GM23338 (cell line): ENCODE data around the gene C14orf119. TPM values are rescaled to one million over a fixed set of nuclear protein-coding genes. Genes with fewer than 3 reads are reported as not detected.

Experiments used
- ATAC-seq: fragments of 200-7000 bp; cut with Tn5 transposase; 3 replicates; pipeline ENCODE4 v1.9.1; 2020
- DNase-seq: peaks from one replicate; pipeline ENCODE4 v3.0.0-alpha.2; 2015; ENCODE audit warnings: low spot score
- H2AFZ ChIP-seq: fragments of 200-600 bp; sonication (generic); 2 replicates; pipeline ENCODE4 v1.8.0; 2016; ENCODE audit warnings: antibody characterized with exemption, mild to moderate bottlenecking, moderate library complexity
- H3F3A ChIP-seq: fragments of 200-600 bp; sonication (generic); replicated peaks from 2 replicates; pipeline ENCODE4 v1.8.0; 2017; ENCODE audit warnings: antibody characterized with exemption, mixed run types, low read depth
- H3K27ac ChIP-seq: fragments of 200-600 bp; sonication (generic); 2 replicates; pipeline ENCODE4 v1.6.1; 2016; ENCODE audit warnings: low read depth
- H3K27me3 ChIP-seq: fragments of 200-600 bp; sonication (generic); 2 replicates; pipeline ENCODE4 v1.8.0; 2016; ENCODE audit warnings: mild to moderate bottlenecking, mixed run types, moderate library complexity; ENCODE audit not compliant: insufficient read depth
- H3K36me3 ChIP-seq: fragments of 200-600 bp; sonication (generic); 2 replicates; pipeline ENCODE4 v1.8.0; 2016; ENCODE audit warnings: mild to moderate bottlenecking; ENCODE audit not compliant: insufficient read depth
- H3K4me1 ChIP-seq: fragments of 200-600 bp; sonication (generic); 2 replicates; pipeline ENCODE4 v1.8.0; 2016; ENCODE audit warnings: mild to moderate bottlenecking, moderate library complexity; ENCODE audit not compliant: insufficient read depth
- H3K4me2 ChIP-seq: fragments of 200-600 bp; sonication (generic); 2 replicates; pipeline ENCODE4 v1.7.1; 2017; ENCODE audit warnings: mixed run types
- H3K4me3 ChIP-seq: fragments of 200-600 bp; sonication (generic); 2 replicates; pipeline ENCODE4 v1.6.1; 2016; ENCODE audit warnings: mixed run types
- H3K79me2 ChIP-seq: fragments of 200-600 bp; sonication (generic); replicated peaks from 2 replicates; pipeline ENCODE4 v1.8.0; 2017; ENCODE audit warnings: mild to moderate bottlenecking; ENCODE audit not compliant: insufficient read depth
- H3K9me2 ChIP-seq: fragments of 200-600 bp; sonication (generic); 2 replicates; pipeline ENCODE4 v1.8.0; 2017; ENCODE audit not compliant: insufficient read depth
- H4K20me1 ChIP-seq: fragments of 200-600 bp; sonication (generic); replicated peaks from 2 replicates; pipeline ENCODE4 v1.8.0; 2017; ENCODE audit warnings: mild to moderate bottlenecking; ENCODE audit not compliant: insufficient read depth
- H3K27ac Mint-ChIP-seq: 2 replicates; pipeline ENCODE4 v1.8.0; 2020; ENCODE audit warnings: inconsistent platforms, mild to moderate bottlenecking, moderate library complexity, mixed read lengths
- H3K27me3 Mint-ChIP-seq: 3 replicates; pipeline ENCODE4 v1.8.0; 2022; ENCODE audit warnings: low read depth, mild to moderate bottlenecking, moderate library complexity, mixed read lengths, inconsistent platforms; ENCODE audit not compliant: insufficient read depth, poor library complexity
- H3K36me3 Mint-ChIP-seq: 3 replicates; pipeline ENCODE4 v1.8.0; 2021; ENCODE audit warnings: low read depth, mild to moderate bottlenecking, inconsistent platforms, moderate library complexity, mixed read lengths
- H3K4me1 Mint-ChIP-seq: 3 replicates; pipeline ENCODE4 v1.8.0; 2020; ENCODE audit warnings: mild to moderate bottlenecking, inconsistent platforms, mixed read lengths
- H3K4me3 Mint-ChIP-seq: 3 replicates; pipeline ENCODE4 v1.8.0; 2021; ENCODE audit warnings: moderate library complexity, mild to moderate bottlenecking, inconsistent platforms, mixed read lengths
- H3K9me3 Mint-ChIP-seq: 3 replicates; pipeline ENCODE4 v1.8.0; 2020; ENCODE audit warnings: moderate library complexity, mild to moderate bottlenecking, inconsistent platforms, mixed read lengths
- CREB1 ChIP-seq: fragments of 250-450 bp; sonication (Bioruptor Pico); IDR thresholded peaks from 2 replicates; pipeline ENCODE4 v1.5.0; 2020; ENCODE audit warnings: low read depth, mild to moderate bottlenecking, moderate library complexity
- EZH2 ChIP-seq: fragments of 200-600 bp; sonication (generic); IDR thresholded peaks from one replicate; pipeline ENCODE4 v1.8.0; 2017; ENCODE audit warnings: antibody characterized with exemption, mild to moderate bottlenecking, low read depth; ENCODE audit not compliant: unreplicated experiment
- EZH2phosphoT487 ChIP-seq: fragments of 200-600 bp; sonication (generic); IDR thresholded peaks from one replicate; pipeline ENCODE4 v1.8.1; 2018; ENCODE audit warnings: antibody characterized with exemption; ENCODE audit not compliant: unreplicated experiment
- JUNB ChIP-seq: IDR thresholded peaks from one replicate; pipeline ENCODE4 v1.6.1; 2016; ENCODE audit warnings: antibody characterized with exemption; ENCODE audit not compliant: unreplicated experiment
- NANOG ChIP-seq: IDR thresholded peaks from 2 replicates; pipeline ENCODE4 v1.6.1; 2016; ENCODE audit warnings: antibody characterized with exemption, borderline replicate concordance
- POLR2AphosphoS5 ChIP-seq: IDR thresholded peaks from 2 replicates; pipeline ENCODE4 v1.6.1; 2016; ENCODE audit warnings: antibody characterized with exemption, low read depth
- STAT1 ChIP-seq: IDR thresholded peaks from one replicate; pipeline ENCODE4 v1.6.1; 2016; ENCODE audit warnings: antibody characterized with exemption; ENCODE audit not compliant: unreplicated experiment
- ZNF114 ChIP-seq: fragments of 250-450 bp; sonication (Bioruptor Pico); IDR thresholded peaks from 2 replicates; pipeline ENCODE4 v1.5.0; 2020; ENCODE audit warnings: mild to moderate bottlenecking, moderate library complexity
- ZNF331 ChIP-seq: fragments of 250-450 bp; sonication (Bioruptor Pico); IDR thresholded peaks from 2 replicates; pipeline ENCODE4 v1.5.0; 2020; ENCODE audit warnings: low read depth, mild to moderate bottlenecking, moderate library complexity
- polyA plus RNA-seq: library from polyadenylated mRNA; unstranded; fragments of >200 nt; fragmentation: Nextera tagmentation; extraction: Ambion mirVana; gene quantifications from 2 replicates; pipeline ENCODE4 v1.2.1, GENCODE V29; 2016
- total RNA-seq: library from RNA; depleted of rRNA; stranded (reverse); fragments of >200 nt; shearing (Covaris generic); gene quantifications from 2 replicates; pipeline ENCODE4 v1.2.3, GENCODE V29; 2014
- TF ChIP-seq, protein P1 (sequence below), 2 experiments: fragments of 200-600 bp in 1 of 2; sonication (generic) in 1 of 2; conservative IDR thresholded peaks; 2 replicates each; pipeline versions ENCODE4 v1.5.1 to v1.6.1; 2016 to 2017; ENCODE audit warnings: antibody characterized with exemption in 2 of 2, low read depth in 2 of 2, mild to moderate bottlenecking in 2 of 2, moderate library complexity in 1 of 2
- TF ChIP-seq, protein P2 (sequence below): IDR thresholded peaks from one replicate; pipeline ENCODE4 v1.6.1; 2018; ENCODE audit warnings: antibody characterized with exemption; ENCODE audit not compliant: unreplicated experiment
- TF ChIP-seq, protein P3 (sequence below): fragments of 250-450 bp; sonication (Bioruptor Pico); IDR thresholded peaks from 2 replicates; pipeline ENCODE4 v1.5.0; 2020; ENCODE audit warnings: mild to moderate bottlenecking, moderate library complexity
- TF ChIP-seq, protein P4 (sequence below): IDR thresholded peaks from 2 replicates; pipeline ENCODE4 v1.6.1; 2016; ENCODE audit warnings: antibody characterized with exemption

C14orf119 gene
- total and polyA plus RNA-seq, 2 experiments from 2014 or later = 49.4 to 118 TPM

DNA sequence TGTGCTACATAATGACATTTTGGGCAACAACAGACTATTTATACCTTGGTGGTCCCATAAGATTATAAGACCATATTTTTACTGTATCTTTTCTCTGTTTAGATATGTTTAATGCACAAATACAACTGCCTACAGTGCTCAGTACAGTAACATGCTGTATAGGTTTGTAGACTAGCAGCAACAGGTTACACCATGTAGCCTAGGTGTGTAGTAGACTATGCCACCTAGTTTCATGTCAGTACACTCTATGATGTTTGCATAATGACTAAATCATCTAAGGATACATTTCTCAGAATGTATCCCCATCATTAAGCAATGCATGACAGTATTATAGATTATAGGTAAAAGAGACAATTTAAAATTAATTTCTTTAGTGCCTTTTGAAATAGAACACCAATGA is 54.4 kb downstream of the C14orf119 start:
- no peaks in the 10 kb centered on the region for H3K27me3 ChIP-seq
- TF ChIP-seq JUNB (no peak), STAT1 (no peak), EZH2phosphoT487 (no peak), EZH2 (no peak), CREB1 (CRISPR knock-in tag) (no peak), POLR2AphosphoS5 (no peak), ZNF331 (CRISPR knock-in tag) (no peak), ZNF114 (no peak), NANOG (no peak)
- TF ChIP-seq, protein P1, sequence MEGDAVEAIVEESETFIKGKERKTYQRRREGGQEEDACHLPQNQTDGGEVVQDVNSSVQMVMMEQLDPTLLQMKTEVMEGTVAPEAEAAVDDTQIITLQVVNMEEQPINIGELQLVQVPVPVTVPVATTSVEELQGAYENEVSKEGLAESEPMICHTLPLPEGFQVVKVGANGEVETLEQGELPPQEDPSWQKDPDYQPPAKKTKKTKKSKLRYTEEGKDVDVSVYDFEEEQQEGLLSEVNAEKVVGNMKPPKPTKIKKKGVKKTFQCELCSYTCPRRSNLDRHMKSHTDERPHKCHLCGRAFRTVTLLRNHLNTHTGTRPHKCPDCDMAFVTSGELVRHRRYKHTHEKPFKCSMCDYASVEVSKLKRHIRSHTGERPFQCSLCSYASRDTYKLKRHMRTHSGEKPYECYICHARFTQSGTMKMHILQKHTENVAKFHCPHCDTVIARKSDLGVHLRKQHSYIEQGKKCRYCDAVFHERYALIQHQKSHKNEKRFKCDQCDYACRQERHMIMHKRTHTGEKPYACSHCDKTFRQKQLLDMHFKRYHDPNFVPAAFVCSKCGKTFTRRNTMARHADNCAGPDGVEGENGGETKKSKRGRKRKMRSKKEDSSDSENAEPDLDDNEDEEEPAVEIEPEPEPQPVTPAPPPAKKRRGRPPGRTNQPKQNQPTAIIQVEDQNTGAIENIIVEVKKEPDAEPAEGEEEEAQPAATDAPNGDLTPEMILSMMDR (conservative IDR thresholded peaks at IDR 0.05; ENCODE audit: low read depth in 2 of 2) = no peak
- TF ChIP-seq, protein P2, sequence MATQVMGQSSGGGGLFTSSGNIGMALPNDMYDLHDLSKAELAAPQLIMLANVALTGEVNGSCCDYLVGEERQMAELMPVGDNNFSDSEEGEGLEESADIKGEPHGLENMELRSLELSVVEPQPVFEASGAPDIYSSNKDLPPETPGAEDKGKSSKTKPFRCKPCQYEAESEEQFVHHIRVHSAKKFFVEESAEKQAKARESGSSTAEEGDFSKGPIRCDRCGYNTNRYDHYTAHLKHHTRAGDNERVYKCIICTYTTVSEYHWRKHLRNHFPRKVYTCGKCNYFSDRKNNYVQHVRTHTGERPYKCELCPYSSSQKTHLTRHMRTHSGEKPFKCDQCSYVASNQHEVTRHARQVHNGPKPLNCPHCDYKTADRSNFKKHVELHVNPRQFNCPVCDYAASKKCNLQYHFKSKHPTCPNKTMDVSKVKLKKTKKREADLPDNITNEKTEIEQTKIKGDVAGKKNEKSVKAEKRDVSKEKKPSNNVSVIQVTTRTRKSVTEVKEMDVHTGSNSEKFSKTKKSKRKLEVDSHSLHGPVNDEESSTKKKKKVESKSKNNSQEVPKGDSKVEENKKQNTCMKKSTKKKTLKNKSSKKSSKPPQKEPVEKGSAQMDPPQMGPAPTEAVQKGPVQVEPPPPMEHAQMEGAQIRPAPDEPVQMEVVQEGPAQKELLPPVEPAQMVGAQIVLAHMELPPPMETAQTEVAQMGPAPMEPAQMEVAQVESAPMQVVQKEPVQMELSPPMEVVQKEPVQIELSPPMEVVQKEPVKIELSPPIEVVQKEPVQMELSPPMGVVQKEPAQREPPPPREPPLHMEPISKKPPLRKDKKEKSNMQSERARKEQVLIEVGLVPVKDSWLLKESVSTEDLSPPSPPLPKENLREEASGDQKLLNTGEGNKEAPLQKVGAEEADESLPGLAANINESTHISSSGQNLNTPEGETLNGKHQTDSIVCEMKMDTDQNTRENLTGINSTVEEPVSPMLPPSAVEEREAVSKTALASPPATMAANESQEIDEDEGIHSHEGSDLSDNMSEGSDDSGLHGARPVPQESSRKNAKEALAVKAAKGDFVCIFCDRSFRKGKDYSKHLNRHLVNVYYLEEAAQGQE = no peak
- TF ChIP-seq, protein P3, sequence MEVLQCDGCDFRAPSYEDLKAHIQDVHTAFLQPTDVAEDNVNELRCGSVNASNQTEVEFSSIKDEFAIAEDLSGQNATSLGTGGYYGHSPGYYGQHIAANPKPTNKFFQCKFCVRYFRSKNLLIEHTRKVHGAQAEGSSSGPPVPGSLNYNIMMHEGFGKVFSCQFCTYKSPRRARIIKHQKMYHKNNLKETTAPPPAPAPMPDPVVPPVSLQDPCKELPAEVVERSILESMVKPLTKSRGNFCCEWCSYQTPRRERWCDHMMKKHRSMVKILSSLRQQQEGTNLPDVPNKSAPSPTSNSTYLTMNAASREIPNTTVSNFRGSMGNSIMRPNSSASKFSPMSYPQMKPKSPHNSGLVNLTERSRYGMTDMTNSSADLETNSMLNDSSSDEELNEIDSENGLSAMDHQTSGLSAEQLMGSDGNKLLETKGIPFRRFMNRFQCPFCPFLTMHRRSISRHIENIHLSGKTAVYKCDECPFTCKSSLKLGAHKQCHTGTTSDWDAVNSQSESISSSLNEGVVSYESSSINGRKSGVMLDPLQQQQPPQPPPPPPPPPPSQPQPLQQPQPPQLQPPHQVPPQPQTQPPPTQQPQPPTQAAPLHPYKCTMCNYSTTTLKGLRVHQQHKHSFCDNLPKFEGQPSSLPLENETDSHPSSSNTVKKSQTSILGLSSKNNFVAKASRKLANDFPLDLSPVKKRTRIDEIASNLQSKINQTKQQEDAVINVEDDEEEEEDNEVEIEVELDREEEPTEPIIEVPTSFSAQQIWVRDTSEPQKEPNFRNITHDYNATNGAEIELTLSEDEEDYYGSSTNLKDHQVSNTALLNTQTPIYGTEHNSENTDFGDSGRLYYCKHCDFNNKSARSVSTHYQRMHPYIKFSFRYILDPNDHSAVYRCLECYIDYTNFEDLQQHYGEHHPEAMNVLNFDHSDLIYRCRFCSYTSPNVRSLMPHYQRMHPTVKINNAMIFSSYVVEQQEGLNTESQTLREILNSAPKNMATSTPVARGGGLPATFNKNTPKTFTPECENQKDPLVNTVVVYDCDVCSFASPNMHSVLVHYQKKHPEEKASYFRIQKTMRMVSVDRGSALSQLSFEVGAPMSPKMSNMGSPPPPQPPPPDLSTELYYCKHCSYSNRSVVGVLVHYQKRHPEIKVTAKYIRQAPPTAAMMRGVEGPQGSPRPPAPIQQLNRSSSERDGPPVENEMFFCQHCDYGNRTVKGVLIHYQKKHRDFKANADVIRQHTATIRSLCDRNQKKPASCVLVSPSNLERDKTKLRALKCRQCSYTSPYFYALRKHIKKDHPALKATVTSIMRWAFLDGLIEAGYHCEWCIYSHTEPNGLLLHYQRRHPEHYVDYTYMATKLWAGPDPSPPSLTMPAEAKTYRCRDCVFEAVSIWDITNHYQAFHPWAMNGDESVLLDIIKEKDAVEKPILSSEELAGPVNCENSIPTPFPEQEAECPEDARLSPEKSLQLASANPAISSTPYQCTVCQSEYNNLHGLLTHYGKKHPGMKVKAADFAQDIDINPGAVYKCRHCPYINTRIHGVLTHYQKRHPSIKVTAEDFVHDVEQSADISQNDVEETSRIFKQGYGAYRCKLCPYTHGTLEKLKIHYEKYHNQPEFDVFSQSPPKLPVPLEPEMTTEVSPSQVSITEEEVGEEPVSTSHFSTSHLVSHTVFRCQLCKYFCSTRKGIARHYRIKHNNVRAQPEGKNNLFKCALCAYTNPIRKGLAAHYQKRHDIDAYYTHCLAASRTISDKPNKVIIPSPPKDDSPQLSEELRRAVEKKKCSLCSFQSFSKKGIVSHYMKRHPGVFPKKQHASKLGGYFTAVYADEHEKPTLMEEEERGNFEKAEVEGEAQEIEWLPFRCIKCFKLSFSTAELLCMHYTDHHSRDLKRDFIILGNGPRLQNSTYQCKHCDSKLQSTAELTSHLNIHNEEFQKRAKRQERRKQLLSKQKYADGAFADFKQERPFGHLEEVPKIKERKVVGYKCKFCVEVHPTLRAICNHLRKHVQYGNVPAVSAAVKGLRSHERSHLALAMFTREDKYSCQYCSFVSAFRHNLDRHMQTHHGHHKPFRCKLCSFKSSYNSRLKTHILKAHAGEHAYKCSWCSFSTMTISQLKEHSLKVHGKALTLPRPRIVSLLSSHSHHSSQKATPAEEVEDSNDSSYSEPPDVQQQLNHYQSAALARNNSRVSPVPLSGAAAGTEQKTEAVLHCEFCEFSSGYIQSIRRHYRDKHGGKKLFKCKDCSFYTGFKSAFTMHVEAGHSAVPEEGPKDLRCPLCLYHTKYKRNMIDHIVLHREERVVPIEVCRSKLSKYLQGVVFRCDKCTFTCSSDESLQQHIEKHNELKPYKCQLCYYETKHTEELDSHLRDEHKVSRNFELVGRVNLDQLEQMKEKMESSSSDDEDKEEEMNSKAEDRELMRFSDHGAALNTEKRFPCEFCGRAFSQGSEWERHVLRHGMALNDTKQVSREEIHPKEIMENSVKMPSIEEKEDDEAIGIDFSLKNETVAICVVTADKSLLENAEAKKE (CRISPR knock-in tag) = no peak
- TF ChIP-seq, protein P4, sequence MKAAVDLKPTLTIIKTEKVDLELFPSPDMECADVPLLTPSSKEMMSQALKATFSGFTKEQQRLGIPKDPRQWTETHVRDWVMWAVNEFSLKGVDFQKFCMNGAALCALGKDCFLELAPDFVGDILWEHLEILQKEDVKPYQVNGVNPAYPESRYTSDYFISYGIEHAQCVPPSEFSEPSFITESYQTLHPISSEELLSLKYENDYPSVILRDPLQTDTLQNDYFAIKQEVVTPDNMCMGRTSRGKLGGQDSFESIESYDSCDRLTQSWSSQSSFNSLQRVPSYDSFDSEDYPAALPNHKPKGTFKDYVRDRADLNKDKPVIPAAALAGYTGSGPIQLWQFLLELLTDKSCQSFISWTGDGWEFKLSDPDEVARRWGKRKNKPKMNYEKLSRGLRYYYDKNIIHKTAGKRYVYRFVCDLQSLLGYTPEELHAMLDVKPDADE = no peak
- no peak for ATAC-seq
- H3K27ac Mint-ChIP-seq = no peak overlapping the region
- DNase-seq = no peak
- H3K79me2 ChIP-seq = no peaks in the 10 kb centered on the region
- H3K36me3 Mint-ChIP-seq = peaks cover 48% of the 10 kb centered on the region
- H3F3A ChIP-seq = 0 out of 2 replicates have a peak, but pooled peaks cover 3% of the 10 kb centered on the region
- peaks cover 6% of the 10 kb centered on the region; the same call in 1 of the 2 replicates for H3K9me2 ChIP-seq
- peaks cover 5% of the 10 kb centered on the region for H4K20me1 ChIP-seq
- H3K9me3 Mint-ChIP-seq = no peaks in the 10 kb centered on the region; the same call in 1 of the 3 replicates
- H3K27me3 Mint-ChIP-seq = peaks cover 2% of the 10 kb centered on the region
- H3K27ac ChIP-seq = no peak overlapping the region
- peaks cover 11% of the 10 kb centered on the region; the same call in 1 of the 2 replicates for H3K36me3 ChIP-seq
- no peak overlapping the region for H2AFZ ChIP-seq
- no peak overlapping the region for H3K4me2 ChIP-seq
- H3K4me3 ChIP-seq = no peak overlapping the region
- H3K4me3 Mint-ChIP-seq = no peak overlapping the region
- peaks cover 19% of the 10 kb centered on the region for H3K4me1 Mint-ChIP-seq
- peaks cover 5% of the 10 kb centered on the region; the same call in 1 of the 2 replicates for H3K4me1 ChIP-seq
